Loucy (cell line): ENCODE measurements around the gene NDUFAF2.

Experiments
- CTCF ChIP-seq: fragments of 200-600 bp; sonication (generic); conservative IDR thresholded peaks from 2 replicates; pipeline ENCODE4 v1.5.1; 2014; ENCODE audit warnings: mild to moderate bottlenecking, antibody characterized with exemption, low read length
- EZH2phosphoT487 ChIP-seq: fragments of 200-600 bp; IDR thresholded peaks from 2 replicates; pipeline ENCODE4 v1.6.1; 2018; ENCODE audit warnings: antibody characterized with exemption, mild to moderate bottlenecking, moderate library complexity, borderline replicate concordance

GRCh38 chr5:61069150-61069549 lies 124.1 kb downstream of the NDUFAF2 start:
- TF ChIP-seq CTCF = no peak
- TF ChIP-seq EZH2phosphoT487 = no peak
